GM21737 (cell line): Measurements from ENCODE around the gene LDOC1.
"Not testable (repeated sequence)": the region's sequence is repeated elsewhere in the genome, so short reads cannot be mapped to it uniquely, and the experiment has no call there.

Source experiments
- ATAC-seq: cut with Tn5 transposase; IDR thresholded peaks from one replicate; pipeline ENCODE4 v1.9.1; 2021; ENCODE audit warnings: mild to moderate bottlenecking, moderate library complexity; ENCODE audit not compliant: unreplicated experiment

The LDOC1 gene

DNA sequence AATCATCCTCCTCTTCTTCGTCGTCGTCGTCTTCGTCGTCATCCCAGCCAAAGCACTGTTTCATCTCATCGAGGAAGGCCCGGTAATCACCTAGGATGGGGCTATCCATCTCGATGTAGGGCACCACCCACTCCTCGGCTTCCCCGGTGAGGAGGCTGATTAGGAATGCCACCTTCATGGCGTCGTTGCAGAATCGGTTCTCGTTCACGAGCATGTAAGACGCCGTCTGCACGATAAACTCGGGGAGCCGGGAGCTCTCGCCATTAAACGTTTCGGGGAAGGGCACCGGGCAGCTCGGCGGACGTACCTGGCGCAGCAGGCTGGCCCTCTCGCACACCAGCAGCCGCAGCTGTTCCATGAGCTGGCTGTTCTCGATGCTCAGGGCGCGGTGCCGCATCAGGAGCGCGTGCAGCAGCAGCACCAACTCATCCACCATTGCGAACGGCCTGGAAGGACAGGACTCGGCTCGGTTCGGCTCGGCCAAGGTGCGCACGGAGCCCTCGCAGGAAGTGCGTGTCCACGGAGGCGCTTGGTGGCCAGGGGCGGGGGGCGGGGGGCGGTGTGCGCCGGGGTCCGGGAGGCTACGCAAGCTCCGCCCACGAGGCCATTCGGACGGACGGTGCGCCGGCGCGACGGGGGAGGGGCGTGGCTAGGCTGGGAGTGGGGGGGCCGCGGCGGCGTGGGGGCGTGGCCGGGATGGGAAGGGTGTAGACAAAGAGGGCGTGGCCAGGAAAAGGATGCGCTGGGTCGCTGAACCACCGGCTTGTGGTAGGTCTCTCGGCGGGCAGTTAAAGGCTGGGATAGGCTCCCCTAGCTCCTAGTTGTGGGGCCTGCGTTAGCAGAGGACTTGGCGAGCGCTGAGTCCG is at the start of gene LDOC1:
Gene LDOC1, minus strand, starts transcription at position 544 of the 866 bp plus-strand sequence. Its CDS starts 108 bp downstream, at position 436.
- no peak for ATAC-seq

DNA sequence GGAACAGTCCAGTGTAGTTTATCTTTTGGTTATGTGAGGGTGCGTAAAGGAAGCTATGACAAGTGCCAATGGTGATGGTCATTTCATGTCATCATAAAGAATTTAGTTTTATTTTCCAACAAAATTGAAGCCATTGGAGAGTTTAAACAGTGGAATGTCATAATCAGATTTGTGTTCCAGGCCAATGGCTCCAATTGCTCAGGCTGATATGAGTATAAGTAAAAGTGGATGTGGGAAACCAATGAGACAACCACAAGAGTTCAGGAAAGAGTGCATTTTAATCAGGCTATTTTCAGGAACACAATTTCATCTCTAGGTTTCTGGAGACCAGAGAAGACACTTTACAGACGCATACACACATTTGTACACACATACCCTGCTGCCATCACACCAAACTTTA is 44.7 kb upstream of the LDOC1 start:
- ATAC-seq: no peak

DNA sequence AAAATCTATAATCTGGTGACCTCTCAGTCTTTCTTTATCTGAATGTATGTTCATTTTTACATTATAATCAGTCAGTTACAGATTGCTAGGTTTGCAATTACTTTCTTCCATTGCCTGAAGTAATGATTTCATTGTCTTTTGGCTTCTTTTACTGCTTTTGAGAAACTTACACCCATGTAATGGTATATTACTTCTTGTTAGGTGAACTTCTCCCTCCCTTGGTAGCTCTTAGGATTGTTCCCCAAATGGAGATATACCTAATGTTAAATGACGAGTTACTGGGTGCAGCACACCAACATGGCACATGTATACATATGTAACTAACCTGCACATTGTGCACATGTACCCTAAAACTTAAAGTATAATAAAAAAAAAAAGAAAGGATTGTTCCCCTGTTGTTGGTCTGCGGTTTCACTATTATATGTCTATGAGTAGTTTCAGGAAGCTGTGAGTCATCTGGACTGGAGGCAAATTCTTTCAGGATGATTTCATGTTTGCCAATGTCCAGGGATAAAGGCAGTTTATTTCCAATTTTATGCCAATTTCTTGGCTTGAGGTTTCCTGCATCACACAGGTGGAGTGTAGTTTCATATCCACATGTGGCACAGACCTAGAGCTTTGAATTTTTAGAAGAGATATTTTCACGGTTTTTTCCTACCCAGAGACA is 43.5 kb upstream of the LDOC1 start:
- no peak for ATAC-seq

DNA sequence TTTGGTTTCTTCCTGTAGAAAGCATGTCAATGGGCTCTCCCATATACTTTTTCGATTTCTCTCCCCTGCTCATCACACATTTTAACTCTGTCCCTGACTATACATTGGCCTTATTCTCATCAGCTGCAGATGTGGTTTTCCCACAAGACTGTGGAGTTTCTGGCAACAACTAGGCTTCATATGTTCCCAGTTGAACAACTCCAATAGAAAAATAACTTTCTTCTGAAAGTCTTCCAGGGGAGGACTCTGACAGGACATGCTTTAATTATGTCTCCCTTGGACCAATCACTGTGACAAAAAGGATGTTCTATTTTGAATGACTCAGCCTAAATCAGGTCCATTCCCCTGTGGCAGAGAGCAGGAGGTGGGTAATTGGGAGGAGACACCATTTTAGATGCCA is 37.3 kb upstream of the LDOC1 start:
- no peak for ATAC-seq

DNA sequence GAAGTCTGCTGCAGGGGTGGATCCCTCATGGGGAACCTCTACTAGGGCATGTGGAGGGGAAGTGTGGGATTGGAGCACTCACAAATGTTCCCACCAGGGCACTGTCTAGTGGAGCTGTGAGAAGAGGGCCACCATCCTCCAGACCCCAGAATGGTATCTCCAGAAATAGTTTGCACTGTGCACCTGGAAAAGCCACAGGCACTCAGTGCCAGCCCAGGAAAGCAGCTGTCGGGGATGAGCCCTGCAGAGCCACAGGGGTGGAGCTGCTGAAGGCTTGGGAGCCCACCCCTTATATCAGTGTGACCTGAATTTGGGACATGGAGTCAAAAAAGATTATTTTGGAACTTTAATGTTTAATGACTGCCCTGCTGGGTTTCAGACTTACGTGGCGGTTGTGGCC is 25.0 kb upstream of the LDOC1 start:
- ATAC-seq: no peak

DNA sequence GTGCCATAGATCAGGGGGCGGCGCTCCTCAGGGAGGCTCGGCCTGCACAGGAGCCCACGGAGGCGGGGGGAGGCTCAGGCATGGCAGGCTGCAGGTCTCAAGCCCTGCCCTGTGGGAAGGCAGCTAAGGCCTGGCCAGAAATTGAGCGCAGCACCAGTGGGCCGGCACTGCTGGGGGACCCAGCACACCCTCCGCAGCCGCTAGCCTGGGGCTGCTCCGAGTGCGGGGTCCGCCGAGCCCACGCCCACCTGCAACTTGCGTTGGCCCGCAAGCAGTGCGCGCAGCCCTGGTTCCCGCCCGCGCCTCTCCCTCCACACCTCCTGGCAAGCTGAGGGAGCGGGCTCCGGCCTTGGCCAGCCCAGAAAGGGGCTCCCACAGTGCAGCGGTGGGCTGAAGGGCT is 11.6 kb upstream of the LDOC1 start:
- ATAC-seq: not testable (repeated sequence)

DNA sequence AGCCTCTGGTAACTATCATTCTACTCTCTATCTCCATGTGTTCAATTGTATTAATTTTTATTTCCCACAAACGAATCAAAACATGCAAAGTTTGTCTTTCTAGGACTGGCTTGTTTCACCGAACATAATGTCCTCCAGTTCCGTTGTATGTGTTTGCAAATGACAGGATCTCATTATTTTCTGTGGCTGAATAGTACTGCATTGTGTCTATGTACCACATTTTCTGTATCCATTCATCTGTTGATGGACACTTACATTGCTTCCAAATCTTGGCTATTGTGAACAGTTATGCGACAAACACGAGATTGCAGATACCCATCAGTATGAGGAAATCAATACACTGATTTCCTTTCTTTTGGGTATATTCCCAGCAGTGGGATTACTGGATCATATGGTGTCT is 8.4 kb upstream of the LDOC1 start:
- ATAC-seq: no peak

DNA sequence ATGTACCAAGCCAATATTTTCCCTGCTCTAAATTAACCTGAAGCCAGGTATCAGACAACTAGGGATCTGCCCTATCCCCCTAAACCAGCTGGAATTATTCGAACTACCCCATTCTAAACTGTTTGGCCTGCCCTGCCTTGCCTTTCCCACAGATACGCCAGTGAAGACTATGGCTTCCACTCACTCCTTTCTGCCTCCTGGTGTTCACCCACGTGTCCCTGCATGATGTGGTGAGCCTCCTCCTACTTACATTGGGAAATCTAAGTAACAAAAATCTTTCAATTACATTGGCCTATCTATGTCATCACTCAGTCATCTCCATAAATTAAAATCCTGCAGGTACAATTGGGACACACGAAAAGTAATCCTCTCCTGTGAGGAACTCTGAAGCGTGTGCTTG is 6.1 kb upstream of the LDOC1 start:
- no peak for ATAC-seq

DNA sequence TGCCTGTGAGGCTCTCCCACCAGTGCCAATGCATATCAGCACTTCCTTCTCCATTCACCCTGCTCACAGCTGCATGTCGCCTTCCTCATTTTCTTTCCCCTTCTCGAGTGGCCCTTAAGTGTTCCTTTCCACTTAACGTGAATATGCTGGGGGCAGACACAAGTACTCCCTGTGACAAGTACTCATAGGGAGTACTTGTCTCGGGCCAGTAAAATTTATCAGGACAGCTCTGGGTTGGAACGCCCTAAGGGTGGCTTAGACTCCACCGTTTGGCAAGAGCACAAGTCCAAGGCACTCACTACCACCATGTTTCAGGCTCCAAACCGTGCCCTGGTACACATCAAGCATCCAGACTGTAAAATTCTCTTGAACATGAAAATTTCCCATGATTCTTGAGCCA is 3.9 kb upstream of the LDOC1 start:
- no peak for ATAC-seq

DNA sequence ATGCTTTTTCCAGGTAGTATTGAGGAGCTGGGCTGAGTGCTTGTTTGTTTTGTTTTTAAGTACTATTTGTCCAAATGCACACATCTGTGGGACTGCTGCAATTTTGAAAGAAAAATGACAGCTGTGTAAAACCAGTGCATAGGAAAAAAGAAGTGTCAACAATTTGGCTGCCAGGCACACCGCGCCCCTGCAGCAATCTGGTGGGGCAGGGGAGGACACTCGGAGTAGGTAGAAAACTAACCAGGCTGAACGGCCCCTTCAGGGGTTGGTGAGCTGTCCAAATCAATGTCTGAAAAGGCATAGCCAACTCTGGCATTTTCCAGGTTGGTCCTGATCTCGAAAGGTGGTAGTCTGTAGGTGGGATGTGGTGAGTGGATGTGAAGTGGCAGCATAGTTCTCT is 1.1 kb downstream of the LDOC1 start:
- no peak for ATAC-seq

DNA sequence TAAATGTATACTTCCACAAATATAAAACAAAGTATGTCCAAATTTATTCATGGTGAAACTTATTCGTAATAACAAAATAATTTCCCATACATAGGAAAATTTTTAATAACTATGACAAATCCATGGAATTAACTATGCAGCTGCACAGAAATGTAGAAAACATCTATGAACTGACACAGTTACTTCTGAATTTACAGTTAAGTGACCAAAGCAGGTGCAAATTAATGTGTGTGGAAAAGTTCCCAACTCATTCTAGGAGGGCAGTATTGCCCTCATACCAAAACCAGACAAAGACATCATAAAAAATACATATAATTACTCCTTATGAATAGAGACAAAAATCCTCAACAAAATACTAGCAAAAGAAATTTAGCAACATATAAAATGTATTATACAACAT is 12.5 kb downstream of the LDOC1 start:
- ATAC-seq: no peak

DNA sequence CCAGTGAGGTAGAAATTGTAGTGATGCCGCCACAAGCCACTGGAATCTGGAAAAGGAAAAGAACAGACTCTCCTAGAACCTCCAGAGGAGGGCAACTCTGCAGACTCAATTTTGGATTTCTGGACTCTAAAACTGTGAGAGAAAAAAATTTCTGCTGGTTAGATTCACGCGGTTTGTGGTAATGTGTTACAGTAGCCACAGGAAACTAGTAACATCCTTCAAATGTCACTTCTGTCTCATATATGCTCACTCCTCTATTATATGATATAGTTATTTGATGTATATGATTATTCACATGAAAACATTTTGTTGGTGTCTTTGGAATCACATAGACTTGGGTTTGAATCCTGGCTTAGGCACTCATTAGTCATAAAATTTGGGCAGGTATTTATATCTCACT is 18.8 kb downstream of the LDOC1 start:
- no peak for ATAC-seq

DNA sequence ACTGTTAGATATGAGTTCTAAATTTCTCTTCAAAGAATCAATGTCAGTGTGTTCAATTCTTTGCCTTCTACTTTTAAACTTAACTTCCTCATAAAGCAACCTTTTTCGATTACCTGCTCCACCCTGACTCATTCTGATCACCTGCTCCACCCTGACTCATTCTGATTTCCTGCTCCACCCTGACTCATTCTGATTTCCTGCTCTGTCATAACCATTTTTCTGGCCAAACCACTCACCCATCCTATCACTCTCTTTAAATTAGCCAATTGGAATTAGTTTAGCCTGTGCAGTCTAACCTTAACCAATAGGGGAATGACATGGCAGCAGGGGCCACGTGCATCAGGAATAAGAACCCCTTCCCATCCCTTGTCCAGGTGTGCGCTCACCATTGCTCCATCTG is 21.7 kb downstream of the LDOC1 start:
- not testable (repeated sequence) for ATAC-seq

DNA sequence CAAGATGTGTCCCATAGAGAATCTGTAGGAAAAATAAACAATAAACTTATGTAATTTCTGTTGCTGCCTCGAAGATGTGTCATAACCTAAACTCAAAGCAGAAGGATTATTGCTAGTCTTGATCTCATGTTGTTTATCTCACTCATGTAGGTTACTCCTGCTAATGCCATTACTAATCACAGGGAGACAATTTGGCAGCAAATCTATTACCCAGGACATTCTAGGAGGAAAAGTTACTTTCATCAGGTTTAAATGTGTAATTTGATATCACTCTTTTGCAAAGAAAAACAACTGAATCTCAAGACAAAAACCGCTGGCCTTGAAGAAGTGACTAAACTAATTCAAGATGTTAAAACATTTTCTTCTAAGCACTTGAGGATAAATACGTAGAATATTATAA is 34.0 kb downstream of the LDOC1 start:
- ATAC-seq: no peak

DNA sequence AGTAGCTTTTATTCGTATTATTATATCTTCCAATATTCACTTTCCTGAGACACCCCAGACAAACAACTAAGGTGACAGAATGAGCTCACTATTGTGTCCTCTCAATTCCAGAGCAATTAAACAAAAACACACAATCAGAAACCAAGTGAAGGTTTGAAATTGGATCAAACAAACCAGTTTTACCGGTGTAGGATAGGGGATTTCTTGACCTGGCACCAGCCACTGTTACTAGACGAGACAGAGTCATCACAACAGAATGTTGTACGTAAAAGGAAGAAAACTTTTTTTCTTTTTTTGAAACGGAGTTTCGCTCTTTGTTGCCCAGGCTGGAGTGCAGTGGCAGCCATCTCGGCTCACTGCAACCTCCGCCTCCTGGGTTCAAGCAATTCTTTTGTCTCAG is 43.7 kb downstream of the LDOC1 start:
- ATAC-seq: no peak

DNA sequence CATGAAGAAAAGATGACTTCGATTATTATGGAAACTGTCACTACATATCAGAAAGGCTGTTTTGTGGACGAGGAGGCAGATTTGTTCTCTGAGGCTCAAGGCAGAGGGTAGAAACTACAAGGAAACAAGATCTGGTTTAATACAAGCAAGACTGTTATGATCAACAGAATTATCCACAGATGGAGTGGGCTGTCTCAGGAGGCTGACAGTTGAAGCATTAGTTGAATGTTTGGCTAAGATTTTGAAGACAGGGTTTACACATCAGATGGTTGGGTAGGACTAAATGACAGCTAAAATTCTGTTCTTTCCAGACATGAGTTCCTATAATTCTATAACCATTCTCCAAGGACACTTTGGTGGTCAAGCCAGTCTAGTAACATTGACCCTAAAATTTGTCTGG is 49.8 kb downstream of the LDOC1 start:
- no peak for ATAC-seq
